ENCODE data around the gene LMAN1L. TPM values are rescaled to one million over a fixed set of nuclear protein-coding genes. Genes with fewer than 3 reads are reported as not detected.

Gene LMAN1L
- total RNA-seq, 4 donors from 2014 or later = not detected

- no peak for DNase-seq
- peak overlapping the region in 3 of 4 donors; percentile 45 to 77 (median 57) for H3K27ac ChIP-seq
- H3K36me3 ChIP-seq = peaks cover 0 to 13% (median 0%) of the 10 kb centered on the region in 3 donors
These were observed 45.7 kb downstream of the LMAN1L start for GRCh38 chr15:74858369-74858740.

DNA sequence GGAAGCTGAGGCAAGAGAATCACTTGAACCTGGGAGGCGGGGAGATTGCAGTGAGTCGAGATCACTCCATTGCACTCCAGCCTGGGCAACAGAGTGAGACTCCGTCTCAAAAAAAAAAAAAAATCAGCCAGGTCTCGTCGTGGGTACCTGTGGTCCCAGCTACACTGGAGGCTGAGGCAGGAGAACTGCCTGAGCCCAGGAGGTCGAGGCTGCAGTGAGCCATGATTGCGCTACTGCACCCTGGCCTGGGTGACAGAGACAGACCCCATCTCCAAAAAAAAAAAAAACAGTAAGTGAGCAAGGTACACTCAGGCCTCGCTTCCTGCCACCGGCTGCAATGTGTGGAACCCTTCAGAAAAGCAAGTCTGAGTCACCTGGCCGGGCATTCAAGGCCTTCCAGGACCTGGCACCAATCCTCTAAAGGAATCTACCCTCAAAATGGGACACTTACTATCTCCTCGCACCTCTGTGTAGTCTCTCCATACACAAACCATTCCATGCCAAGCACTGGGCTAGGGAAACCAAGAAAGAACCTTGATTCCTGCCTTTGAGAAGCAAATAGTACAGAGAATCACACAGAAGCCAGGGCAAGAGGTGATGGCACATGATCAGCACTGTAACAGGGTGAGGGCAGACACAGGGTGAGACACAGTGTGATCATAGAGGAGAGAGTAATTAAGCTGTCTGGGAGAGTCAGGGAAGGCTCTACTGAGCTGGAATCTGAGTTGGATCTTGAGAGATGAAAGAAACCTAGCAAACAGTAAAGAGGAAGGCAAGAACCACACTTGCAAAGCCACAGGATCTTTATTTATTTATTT, 50.8 kb downstream of the LMAN1L start:
- peak in 1 of 3 donors; percentile 66 for DNase-seq
- TF ChIP-seq CTCF (IDR thresholded peaks at IDR 0.05) = no peak
- TF ChIP-seq POLR2A (IDR thresholded peaks at IDR 0.05) = no peak
- peaks cover 0 to 4% (median 0%) of the 10 kb centered on the region in 3 donors for H3K36me3 ChIP-seq
- peak overlapping the region in 2 of 4 donors; percentile 66 to 75 for H3K27ac ChIP-seq
- no peaks in the 10 kb centered on the region for H3K9me3 ChIP-seq
- no peaks in the 10 kb centered on the region for H3K27me3 ChIP-seq
- no peak overlapping the region for H3K4me3 ChIP-seq
- H3K4me1 ChIP-seq = peaks cover 3 to 74% (median 16%) of the 10 kb centered on the region in 4 donors

More at GRCh38 chr15:74858369-74858740, 45.7 kb downstream of the LMAN1L start:
- peaks cover 14 to 52% (median 23%) of the 10 kb centered on the region in 4 donors for H3K4me1 ChIP-seq
- H3K9me3 ChIP-seq = no peaks in the 10 kb centered on the region
- no peaks in the 10 kb centered on the region for H3K27me3 ChIP-seq
- H3K4me3 ChIP-seq = no peak overlapping the region
- no peak for TF ChIP-seq CTCF (IDR thresholded peaks at IDR 0.05)
- no peak for TF ChIP-seq POLR2A (IDR thresholded peaks at IDR 0.05)

GRCh38 chr15:74864296-74864695, 51.7 kb downstream of the LMAN1L start:
- peaks cover 5 to 74% (median 20%) of the 10 kb centered on the region in 4 donors for H3K4me1 ChIP-seq
- H3K27me3 ChIP-seq = no peaks in the 10 kb centered on the region
- peaks cover 0 to 8% (median 0%) of the 10 kb centered on the region in 3 donors for H3K36me3 ChIP-seq
- H3K4me3 ChIP-seq = no peak overlapping the region
- DNase-seq = no peak
- no peak for TF ChIP-seq CTCF (IDR thresholded peaks at IDR 0.05)
- TF ChIP-seq POLR2A (IDR thresholded peaks at IDR 0.05) = no peak
- peak overlapping the region in 2 of 4 donors; percentile 74 to 75 for H3K27ac ChIP-seq
- no peaks in the 10 kb centered on the region for H3K9me3 ChIP-seq

GRCh38 chr15:74865316-74865715, 52.7 kb downstream of the LMAN1L start:
- peaks cover 11 to 74% (median 24%) of the 10 kb centered on the region in 4 donors for H3K4me1 ChIP-seq

GRCh38 chr15:74866090-74866489, 53.5 kb downstream of the LMAN1L start:
- no peak for TF ChIP-seq POLR2A (IDR thresholded peaks at IDR 0.05)
- no peak for TF ChIP-seq CTCF (IDR thresholded peaks at IDR 0.05)
- no peaks in the 10 kb centered on the region for H3K9me3 ChIP-seq
- H3K27me3 ChIP-seq = no peaks in the 10 kb centered on the region
- peaks cover 14 to 80% (median 28%) of the 10 kb centered on the region in 4 donors for H3K4me1 ChIP-seq
- no peak for DNase-seq
- H3K27ac ChIP-seq = peak overlapping the region in 2 of 4 donors; percentile 55 to 57
- H3K4me3 ChIP-seq = no peak overlapping the region
- H3K36me3 ChIP-seq = peaks cover 0 to 8% (median 0%) of the 10 kb centered on the region in 3 donors

More at GRCh38 chr15:74865316-74865715, 52.7 kb downstream of the LMAN1L start:
- H3K36me3 ChIP-seq = peaks cover 0 to 8% (median 0%) of the 10 kb centered on the region in 3 donors
- no peak for DNase-seq
- TF ChIP-seq POLR2A (IDR thresholded peaks at IDR 0.05) (no peak), CTCF (IDR thresholded peaks at IDR 0.05) (no peak)
- no peaks in the 10 kb centered on the region for H3K9me3 ChIP-seq
- no peaks in the 10 kb centered on the region for H3K27me3 ChIP-seq
- no peak overlapping the region for H3K4me3 ChIP-seq
- peak overlapping the region in 2 of 4 donors; percentile 42 to 74 for H3K27ac ChIP-seq

Data from Peyer's patch (tissue), 4 donors.